Dermis microvascular lymphatic vessel endothelial cell (primary cell): ENCODE results near the gene MAGI1. TPM values are rescaled to one million over a fixed set of nuclear protein-coding genes. Genes with fewer than 3 reads are reported as not detected.
"Not testable (repeated sequence)": the region's sequence is repeated elsewhere in the genome, so short reads cannot be mapped to it uniquely, and the experiment has no call there.

ENCODE experiments used
- DNase-seq, 2 donors: peaks; one replicate each; pipeline versions ENCODE4 v3.0.0 to v3.0.0-alpha.2; 2010; ENCODE audit warnings: low read depth in 2 of 2
- total RNA-seq: library from RNA; depleted of rRNA; stranded (reverse); fragments of >200 nt; gene quantifications from 2 replicates; pipeline ENCODE4 v1.2.1, GENCODE V29; 2014

MAGI1 gene
- total RNA-seq, 1 donor from 2014 or later, result 49.0 TPM

DNA sequence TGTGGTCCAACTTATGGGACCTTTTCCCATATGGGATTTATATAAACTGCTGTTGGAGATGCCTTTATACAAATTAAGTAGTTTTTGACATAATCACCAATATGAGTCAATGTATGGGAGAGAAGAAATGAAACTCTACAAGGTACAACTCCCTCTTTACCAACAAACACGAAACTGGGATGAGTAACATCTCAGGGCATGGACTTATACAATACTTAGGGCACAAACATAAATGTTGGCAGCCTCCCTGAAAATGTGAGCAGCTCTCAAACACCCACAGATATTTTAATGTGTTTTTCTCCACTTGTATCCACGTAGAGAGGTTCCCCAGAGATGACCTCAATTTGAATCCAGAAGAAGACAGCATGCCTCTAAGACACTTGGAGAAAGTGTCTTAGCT is 161.6 kb downstream of the MAGI1 start:
- no peak for DNase-seq

DNA sequence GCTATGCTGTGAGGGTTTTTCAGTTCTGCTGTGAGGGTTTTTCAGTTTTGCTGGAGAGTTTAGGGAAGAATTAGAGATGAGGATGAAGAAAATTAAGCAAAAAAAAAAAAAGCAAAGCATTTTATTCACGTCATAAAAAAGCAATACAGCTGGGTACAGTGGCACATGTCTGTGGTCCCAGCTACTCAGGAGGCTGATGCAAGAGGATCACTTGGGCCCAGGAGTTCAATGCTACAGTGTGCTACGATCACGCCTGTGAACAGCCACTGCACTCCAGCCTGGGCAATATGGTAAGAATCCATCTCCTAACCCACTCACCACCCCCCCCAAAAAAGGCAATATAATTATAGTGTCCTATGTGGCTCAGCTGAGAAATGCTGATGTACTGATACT is 162.7 kb downstream of the MAGI1 start:
- DNase-seq, result no peak

DNA sequence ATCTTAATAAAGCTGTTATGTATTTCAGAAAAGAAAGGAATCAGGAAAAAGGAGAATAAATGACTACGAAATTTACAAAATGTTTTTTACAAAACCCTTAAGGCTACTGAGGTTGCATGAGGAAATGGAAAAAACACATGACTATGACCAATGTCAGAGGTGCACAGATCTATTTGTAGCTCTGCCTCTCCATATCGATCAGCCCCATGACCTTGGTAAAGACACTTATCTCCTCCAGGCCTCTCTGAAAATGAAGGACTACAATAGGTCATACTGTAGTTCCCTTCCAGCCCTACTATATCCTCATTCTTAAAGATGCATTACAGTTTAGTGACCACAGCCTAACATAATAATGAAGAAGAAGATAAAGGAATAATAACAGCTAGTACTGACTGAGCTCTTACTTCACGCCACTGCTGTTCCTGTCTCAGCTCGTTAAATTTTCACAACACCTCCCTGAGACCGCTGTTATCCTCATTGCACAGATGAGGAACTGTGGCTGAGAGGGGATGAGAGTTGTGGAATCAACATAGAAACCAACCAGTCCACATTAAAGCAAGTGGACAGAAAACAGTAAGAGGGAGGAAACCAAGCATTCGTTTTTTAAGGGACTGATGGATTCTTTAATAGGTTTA is 163.2 kb downstream of the MAGI1 start:
- no peak for DNase-seq

DNA sequence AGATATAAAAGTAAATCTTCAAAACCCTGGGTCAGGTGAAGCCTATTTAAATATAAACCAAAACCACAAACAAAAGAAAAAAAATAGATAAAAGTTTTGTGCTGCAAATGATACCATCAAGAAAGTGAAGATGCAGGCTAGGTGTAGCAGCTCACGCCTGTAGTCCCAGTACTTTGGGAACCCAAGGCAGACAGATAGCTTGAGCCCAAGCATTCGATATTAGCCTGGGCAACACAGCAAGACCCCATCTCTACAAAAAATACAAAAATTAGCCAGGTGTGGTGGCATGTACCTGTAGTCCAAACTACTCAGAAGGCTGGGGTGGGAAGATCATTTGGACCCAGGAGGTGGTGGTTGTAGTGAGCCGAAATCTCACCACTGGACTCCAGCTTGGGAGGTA is 164.8 kb downstream of the MAGI1 start:
- no peak for DNase-seq

DNA sequence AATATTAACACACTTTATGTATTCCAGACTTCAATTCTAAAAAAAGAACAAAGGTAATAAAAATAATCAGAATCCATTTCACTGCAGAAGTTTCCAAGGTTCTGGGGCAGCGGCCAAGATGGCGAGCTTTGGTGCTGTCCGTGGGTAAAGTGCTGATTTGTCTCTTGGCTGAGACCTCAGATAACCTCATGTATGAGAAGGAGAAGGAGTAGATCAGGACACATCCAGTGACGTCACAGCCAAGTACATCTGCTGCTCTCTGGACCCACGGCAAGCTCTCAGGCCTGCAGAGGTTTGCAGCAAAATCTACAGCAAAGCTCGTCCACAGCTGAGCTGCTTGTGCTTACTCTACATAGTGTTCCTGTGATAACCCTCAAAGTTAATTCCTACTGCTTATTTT is 165.7 kb downstream of the MAGI1 start:
- DNase-seq, result no peak

DNA sequence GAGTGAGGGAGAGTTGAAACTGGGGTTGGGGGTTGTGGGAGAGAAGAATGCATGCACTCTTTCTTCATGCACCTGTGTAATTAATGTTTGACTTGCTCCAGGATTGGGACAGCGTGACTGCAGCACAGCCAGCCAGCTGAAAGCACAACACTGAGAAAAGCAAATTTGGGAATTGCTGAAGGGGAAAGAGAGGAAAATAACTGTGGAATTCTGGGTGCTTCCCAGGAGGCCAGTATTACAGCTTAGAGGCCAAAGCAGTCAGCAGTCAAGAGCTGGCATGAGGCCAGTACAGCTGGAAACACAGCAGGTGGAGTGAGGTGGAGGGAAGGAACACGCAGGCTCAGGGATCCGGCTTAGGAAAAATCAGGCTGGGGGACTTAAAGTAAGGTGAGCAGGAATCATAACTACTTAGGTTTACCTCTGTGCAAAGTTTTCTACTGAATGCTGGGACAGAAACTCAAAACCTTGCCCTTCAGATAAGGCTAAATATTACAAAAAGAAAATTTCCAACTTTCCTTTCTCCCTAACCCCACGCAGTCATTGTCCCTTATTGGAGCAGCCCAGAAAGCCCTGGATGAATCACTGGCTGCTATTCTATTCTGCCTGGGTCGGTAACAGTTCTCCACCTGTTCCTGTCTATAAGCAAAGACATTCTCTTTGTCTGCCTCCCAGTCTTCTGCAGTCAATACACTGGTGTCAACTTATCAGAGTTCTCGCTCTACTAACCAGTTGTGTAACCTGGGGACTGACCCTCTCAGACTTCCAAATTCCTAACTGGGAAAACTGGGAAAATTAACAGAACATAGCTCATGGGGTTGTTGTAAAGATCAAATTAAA is 167.2 kb downstream of the MAGI1 start:
- peak; percentile 59 to 69 for DNase-seq

DNA sequence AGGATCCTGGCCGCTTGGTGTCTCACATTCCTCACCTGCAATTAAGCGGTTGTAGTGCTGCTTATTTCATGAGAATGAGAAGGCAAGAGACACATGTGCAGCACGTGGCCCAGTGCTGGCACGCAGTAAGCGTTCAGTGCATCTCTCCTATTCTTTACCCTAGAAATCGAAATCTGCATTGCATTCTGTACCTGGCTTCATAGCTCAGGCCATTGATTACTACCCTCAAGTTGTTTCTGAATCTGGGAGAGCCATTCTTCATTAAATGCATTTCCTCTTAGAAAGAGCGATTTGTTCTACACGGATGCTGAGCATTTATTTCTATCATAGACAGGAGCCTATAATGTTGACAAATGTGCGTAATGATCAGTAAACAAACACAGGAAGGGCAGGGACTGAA is 168.9 kb downstream of the MAGI1 start:
- DNase-seq, result no peak

DNA sequence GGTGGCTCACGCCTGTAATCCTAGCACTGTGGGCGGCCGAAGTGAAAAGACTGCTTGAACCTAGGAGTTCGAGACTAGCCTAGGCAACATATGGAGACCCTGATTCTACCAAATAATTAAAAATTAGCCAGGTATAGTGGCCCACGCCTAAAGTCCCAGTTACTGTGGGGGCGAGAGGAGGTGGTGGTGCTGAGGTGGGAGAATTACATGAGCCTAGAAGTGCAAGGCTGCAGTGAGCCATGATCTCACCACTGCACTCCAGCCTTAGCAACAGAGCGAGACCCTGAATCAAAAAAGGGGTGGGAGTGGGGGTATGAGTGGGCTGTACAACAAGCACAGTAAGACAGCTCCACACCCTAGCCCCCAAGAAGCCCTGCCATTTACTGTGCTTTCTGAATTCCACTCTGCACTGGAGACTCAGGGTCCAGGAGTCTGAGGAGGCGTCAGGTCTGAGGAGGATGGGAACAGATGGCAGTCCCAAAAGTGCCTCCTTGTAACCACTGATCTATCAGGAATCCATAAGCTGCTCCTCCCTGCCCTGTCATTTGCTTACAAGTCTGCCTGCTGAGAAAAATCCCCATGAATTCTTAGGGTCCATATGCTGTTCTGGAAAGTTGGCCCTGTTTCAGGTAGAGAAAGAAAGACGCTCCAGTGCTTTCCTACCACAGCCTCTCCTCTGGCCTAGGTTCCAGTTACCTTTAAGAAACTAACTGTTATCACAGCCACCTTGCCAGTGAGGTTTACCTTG is 171.1 kb downstream of the MAGI1 start:
- DNase-seq, result no peak

DNA sequence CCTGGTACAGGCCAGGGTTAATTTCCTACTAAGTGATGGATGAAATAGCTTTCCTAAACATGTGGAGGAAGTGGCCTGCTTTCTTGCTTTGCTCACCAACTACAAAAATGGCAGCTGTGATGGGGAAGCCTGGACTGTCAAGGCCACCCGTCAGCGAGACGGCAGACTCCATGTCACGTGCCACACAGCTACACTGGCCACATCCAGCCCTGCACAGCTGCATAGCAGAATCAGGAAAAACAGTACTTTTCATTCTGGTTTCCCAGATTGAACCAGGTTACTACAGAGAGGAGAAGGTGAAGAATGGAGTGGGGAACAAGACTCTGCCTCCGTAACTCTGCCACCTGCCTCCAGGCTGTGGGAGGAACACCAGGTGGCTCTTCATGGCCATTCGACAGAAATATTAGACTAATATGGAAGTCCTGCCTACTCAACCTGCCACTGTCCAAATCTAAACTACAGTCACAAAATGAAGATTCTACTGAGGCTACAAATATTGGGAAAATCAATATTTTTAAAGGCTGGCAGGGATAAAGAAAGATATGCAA is 174.3 kb downstream of the MAGI1 start:
- DNase-seq, result no peak

DNA sequence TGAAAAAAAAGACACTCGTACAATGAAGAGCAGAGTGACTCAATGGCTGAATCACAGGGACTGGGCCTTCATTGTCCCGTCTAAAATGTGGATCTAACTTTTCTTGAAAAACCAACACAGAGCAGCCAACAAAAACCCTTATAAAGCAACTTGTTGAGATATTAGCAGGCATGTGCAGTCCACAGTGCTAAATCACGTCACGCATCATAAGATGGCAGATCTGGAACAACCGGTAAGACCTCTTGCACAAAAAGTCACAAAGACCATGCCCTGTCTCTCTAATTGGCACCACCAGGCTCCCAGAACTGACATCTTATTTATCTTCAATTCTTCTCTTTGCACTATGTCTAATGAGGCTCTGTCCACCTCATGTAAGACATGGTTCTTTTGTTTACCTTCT is 177.0 kb downstream of the MAGI1 start:
- no peak for DNase-seq

DNA sequence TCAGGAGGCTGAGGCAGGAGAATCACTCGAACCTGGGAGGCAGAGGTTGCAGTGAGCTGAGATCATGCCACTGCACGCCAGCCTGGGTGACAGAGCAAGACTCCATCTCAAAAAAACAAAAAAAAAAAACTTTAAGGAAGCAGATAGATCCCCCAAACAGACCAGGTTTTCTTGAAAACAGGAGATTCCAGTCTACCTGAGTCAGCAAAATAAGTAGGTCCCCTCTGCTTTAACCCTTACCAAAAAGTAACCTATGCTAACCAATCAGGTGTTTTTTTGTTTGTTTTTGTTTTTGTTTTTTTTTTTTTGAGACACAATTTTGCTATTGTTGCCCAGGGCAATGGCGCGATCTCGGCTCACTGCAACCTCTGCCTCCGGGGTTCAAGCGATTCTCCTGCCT is 179.1 kb downstream of the MAGI1 start:
- not testable (repeated sequence) for DNase-seq

DNA sequence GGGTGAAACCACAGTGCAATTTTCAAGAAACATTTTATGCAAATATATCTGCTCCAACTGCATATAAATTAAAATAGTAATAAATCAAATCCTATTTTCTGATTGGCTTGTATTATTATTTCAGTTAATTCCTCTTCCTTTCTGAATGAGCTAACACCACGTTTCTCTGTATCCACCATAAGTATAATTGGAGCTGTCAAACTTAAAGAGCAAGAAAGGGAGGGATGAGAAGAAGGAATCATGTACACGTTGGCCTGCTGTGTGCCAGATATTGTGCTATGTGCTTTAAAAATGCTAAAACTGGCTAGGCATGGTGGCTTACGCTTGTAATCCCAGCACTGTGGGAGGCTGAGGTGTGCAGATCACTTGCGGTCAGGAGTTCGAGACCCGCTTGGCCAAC is 180.0 kb downstream of the MAGI1 start:
- DNase-seq, result no peak

DNA sequence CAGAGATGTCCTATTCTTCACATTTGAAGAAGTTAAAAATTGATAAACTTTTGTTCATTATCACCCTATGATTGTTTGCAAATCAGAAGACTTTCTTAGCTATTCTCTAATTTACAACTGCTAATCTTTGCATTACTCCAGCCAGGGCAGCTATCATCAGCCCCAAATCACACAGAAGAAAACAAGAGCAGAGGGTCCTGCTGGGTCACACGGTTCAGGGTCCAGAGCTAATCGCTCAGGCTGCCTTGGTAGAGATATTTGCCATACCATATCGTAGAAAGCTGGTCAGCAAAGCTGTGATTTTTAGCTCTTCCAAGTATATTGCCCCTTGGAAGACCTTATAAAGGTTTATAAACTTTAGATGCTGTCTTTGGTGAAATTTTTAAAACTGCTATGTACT is 181.4 kb downstream of the MAGI1 start:
- no peak for DNase-seq

DNA sequence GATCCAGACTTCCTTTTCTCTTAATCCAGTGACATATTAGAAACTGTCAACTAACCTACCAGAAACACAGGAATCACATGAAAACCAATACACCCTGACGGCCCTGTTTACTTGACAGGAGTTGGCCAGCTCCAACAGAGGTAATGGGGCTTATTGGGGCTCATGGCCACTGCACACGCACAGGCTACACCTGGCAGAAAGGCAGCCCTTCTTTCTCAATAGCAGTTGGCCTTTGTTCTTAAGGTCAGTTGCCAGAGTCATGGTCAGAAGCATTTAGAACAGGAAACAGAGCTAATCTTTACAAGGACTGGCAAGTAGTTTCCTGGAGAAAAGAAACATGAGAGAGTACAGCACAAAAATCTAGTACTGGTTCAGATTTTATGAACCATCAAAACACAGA is 181.8 kb downstream of the MAGI1 start:
- DNase-seq, result peak in 1 of 2 donors; percentile 70

DNA sequence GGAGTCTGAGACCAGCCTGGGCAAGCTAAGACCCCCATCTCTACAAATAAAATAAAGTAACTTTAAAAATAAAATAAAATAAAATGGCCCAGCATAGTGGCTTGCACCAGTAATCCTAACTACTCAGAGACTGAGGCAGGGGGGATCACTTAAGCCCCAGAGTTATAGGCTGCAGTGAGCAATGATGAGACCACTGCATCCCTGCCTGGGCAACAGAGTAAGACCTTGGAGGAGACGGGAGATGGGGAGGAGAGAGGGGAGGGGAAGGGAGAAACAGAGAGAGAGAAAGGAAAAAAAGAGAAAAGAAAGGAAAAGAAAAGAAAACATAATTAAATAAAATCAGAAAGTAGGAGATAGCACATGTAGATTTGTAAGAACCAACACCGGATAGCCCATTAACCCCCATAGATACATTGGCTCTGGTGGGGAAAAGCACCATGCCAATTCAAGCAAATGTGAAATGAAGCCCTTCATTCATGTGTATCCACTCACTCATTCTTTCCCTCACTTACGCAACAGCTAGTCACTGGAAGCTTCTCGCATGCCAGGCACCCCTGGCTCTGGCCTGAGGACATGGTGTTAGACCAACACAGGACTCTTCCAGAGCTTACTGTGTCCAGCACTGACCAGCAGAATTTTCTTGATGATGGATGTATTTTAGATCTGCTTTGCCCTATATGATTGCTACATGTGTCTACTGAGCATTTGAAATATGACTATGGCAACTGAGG is 183.2 kb downstream of the MAGI1 start:
- peak in 1 of 2 donors; percentile 28 for DNase-seq

DNA sequence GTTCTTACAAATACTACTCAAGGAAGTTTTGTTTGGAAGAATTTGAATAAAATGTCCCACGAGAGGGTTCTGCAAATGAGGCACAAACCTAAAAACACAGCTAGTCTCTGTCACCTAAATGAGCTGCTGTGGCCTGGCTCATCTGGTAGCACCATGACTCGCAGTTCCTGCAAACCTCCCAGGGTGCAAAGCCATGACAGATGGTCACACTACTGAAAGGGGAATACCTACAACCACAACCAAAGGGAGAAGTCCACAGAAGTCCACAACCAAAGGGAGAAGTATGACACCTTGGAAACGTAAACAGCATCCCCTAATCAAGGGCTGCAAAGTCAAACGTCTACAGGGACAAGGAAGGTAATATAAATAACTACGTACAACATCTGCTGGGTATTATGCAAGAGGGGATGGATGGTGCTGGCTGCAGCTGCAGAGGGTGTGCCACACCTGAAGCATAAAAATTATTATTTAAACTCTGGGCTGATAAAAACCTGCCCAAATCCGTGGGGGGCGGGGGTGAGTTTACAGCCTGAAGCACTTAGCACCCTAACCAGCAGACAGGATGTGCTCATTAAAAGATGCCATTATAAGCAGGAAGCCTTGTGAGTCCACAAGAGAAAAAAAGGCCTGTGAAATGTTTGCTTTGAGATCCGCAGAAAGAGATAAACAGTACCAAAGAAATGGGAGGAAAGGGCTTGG is 184.0 kb downstream of the MAGI1 start:
- peak in 1 of 2 donors; percentile 17 for DNase-seq

DNA sequence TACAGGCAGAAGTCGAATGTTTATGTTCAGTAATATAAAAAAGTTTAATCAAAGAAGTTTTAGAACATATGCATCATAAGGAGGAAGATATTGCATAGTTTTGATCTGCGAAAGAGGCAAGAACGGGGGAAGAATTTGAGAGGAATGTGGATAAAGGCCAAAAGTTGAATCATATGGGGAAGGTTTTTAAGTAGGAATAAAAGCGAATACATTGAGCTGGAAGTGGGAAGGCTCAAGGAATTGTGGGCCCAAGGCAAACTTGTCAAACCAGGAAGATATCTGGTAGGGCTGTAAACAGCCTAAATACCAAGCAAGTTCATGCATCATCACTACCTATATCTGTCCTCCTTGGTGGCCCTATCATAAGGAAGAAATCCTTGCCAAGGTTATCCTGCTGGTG is 186.9 kb downstream of the MAGI1 start:
- DNase-seq, result no peak

DNA sequence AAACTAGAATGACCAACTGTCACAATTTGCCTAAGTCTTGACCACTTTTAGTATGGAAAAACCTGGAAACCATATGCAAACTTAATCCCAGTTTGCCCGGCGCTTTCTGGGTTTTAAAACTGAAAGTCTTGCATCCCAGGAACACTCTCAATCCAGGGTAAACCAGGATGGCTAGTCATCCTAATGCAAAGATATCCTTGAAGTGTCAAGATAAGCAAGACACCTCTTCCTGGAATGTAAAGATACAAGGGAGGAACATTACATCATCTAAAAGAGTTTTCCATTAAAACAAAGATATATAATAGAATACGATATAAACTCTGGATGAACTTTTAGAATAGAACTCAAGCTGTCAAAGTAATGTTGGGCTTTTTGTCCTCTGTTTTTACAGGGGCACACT is 188.5 kb downstream of the MAGI1 start:
- DNase-seq, result no peak

DNA sequence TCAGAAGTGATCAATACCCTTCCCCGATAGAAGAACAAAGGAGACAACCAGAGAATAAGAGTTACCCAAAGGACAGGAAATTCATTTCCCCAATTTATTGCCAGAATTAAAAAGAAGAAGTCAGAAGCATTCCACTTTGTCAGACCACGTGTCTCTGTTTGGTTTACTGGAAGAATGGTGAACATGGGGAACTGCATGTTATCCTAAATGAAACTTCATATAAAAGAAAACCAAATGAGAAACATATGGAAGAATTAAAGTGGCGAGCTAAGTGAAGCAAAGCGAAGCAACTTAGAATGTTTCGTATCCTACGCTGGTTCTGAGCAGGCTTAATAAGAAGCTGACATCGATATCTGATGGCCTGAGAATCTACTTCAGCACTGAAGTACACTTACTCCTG is 190.7 kb downstream of the MAGI1 start:
- no peak for DNase-seq

DNA sequence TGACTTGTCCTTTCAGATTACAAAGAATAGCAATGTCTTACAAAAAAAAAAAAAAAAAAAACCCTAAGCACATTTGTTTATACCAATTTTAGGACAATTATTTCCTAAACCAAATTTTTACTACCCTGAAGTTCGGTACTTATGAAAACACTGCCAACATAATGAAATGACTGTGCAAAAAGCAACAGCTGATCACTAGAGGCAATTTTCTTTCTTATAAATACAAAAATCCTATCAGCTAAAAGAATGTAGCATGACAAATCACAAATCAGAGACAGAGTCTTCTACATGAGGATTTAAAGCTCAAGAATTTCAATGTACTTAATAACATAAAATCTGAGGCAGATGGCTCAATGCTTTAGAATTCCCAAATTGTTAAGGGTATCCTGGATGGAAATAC is 191.8 kb downstream of the MAGI1 start:
- DNase-seq, result no peak

DNA sequence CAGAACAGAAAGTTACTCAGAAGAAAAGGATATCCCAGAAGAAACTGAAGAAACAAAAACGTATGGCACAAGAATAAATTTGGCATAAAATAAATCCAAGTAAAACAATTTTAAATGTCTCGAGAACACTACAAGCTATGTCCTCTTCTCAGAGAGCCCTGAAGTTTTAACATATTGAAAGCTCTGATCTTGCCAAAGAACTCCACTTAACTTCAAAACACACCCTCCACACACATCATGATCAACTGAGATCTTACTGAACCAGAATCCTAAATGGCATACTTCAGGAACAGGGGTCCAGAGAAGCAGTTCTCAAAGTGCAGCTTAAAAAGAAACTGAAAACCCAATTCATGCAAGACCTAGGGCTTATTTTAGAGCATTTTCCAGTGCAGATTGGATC is 194.3 kb downstream of the MAGI1 start:
- DNase-seq, result no peak
